GM12878 (cell line): Measurements from ENCODE around the gene USP36. TPM values are rescaled to one million over a fixed set of nuclear protein-coding genes. Genes with fewer than 3 reads are reported as not detected.

Experiments used
- ATAC-seq: fragments of 200-7000 bp; cut with Tn5 transposase; 3 replicates; pipeline ENCODE4 v1.9.1; 2020; ENCODE audit warnings: mild to moderate bottlenecking, moderate library complexity
- BruUV-seq: library from RNA; stranded (reverse); fragments of 400-500 nt; replicated peaks from 2 replicates; lab custom pipeline; 2021; lab: Mats Ljungman, UMichigan
- CTCF ChIA-PET: fragments of 300-600 bp; sonication (Branson Sonifier 250); formaldehyde crosslinking; extraction: SDS; loops from one replicate; lab custom pipeline; 2021; ENCODE audit warnings: inconsistent platforms; lab: Yijun Ruan, JAX
- POLR2A ChIA-PET: fragments of 350-600 bp; formaldehyde crosslinking; extraction: SDS; loops from one replicate; lab custom pipeline; 2021; ENCODE audit warnings: inconsistent platforms; lab: Charles Lee
- RAD21 ChIA-PET: fragments of 300-600 bp; sonication (Branson Sonifier 250); formaldehyde crosslinking; loops from one replicate; lab custom pipeline; 2023; ENCODE audit warnings: antibody characterized with exemption; ENCODE audit not compliant: unreplicated experiment; lab: Charles Lee
- SMC1A ChIA-PET: fragments of 300-600 bp; sonication (Branson Sonifier 250); formaldehyde crosslinking; loops from one replicate; lab custom pipeline; 2023; ENCODE audit not compliant: unreplicated experiment, uncharacterized antibody; lab: Charles Lee
- DNase-seq: peaks from one replicate; pipeline ENCODE4 v3.0.0-alpha.2; 2011; ENCODE audit warnings: low read depth, low spot score
- FAIRE-seq: peaks from 3 replicates; lab custom pipeline; 2011; peaks lifted over from hg19 to GRCh38; lab: Jason Lieb, UNC
- H2AFZ ChIP-seq: 2 replicates; pipeline ENCODE4 v1.6.0; 2011; ENCODE audit warnings: low read depth, low read length, control low read depth; ENCODE audit not compliant: control insufficient read depth
- H3K27ac ChIP-seq: 2 replicates; pipeline ENCODE4 v1.5.1; 2011; ENCODE audit warnings: control low read depth; ENCODE audit not compliant: control insufficient read depth, insufficient read depth
- H3K27me3 ChIP-seq, 2 experiments: replicated peaks in 1 of 2; 2 replicates each; pipeline versions ENCODE4 v1.6.0 to v1.6.1; 2011; ENCODE audit warnings: low read length in 1 of 2; ENCODE audit not compliant: control insufficient read depth in 2 of 2, insufficient read depth in 2 of 2
- H3K36me3 ChIP-seq, 2 experiments: 2 replicates each; pipeline ENCODE4 v1.5.1; 2011; ENCODE audit warnings: low read length in 1 of 2; ENCODE audit not compliant: control insufficient read depth in 2 of 2, insufficient read depth in 2 of 2
- H3K4me1 ChIP-seq: 2 replicates; pipeline ENCODE4 v1.6.1; 2011; ENCODE audit warnings: mild to moderate bottlenecking, low read length, moderate library complexity, mixed read lengths; ENCODE audit not compliant: control insufficient read depth, insufficient read depth
- H3K4me2 ChIP-seq: 2 replicates; pipeline ENCODE4 v1.6.0; 2011; ENCODE audit warnings: control low read depth; ENCODE audit not compliant: control insufficient read depth, insufficient read depth
- H3K4me3 ChIP-seq: fragments of 200-600 bp; sonication (generic); 2 replicates; pipeline ENCODE4 v1.5.1; 2016
- H3K79me2 ChIP-seq: 2 replicates; pipeline ENCODE4 v1.6.0; 2011; ENCODE audit warnings: low read length; ENCODE audit not compliant: control insufficient read depth, insufficient read depth
- H3K9ac ChIP-seq: 2 replicates; pipeline ENCODE4 v1.8.0; 2011; ENCODE audit warnings: low read length, control low read depth, mixed read lengths; ENCODE audit not compliant: control insufficient read depth, insufficient read depth
- H3K9me3 ChIP-seq: replicated peaks from 3 replicates; pipeline ENCODE4 v1.5.1; 2011; ENCODE audit warnings: mild to moderate bottlenecking, low read length; ENCODE audit not compliant: control insufficient read depth, insufficient read depth
- H4K20me1 ChIP-seq: 2 replicates; pipeline ENCODE4 v1.6.0; 2011; ENCODE audit not compliant: control insufficient read depth, insufficient read depth
- ATF2 ChIP-seq: IDR thresholded peaks from 2 replicates; pipeline ENCODE4 v1.6.1; 2012; ENCODE audit warnings: low read length, inconsistent platforms
- ATF3 ChIP-seq: IDR thresholded peaks from 2 replicates; pipeline ENCODE4 v1.6.1; 2011; ENCODE audit warnings: low read depth, mild to moderate bottlenecking, low read length, moderate library complexity, borderline replicate concordance; ENCODE audit errors: extremely low read depth
- BACH1 ChIP-seq: fragments of 450-650 bp; IDR thresholded peaks from 2 replicates; pipeline ENCODE4 v1.6.1; 2017; ENCODE audit warnings: mild to moderate bottlenecking, borderline replicate concordance
- BCL3 ChIP-seq: IDR thresholded peaks from 2 replicates; pipeline ENCODE4 v1.6.1; 2011; ENCODE audit warnings: borderline replicate concordance, low read depth, mild to moderate bottlenecking, moderate library complexity, low read length; ENCODE audit not compliant: insufficient read depth, poor library complexity, severe bottlenecking
- BMI1 ChIP-seq: fragments of 450-650 bp; IDR thresholded peaks from 2 replicates; pipeline ENCODE4 v1.6.1; 2016; ENCODE audit warnings: mild to moderate bottlenecking, moderate library complexity, borderline replicate concordance
- CEBPB ChIP-seq, 2 experiments: fragments of 150-350 bp in 1 of 2; IDR thresholded peaks; 2 replicates each; pipeline ENCODE4 v1.6.1; 2012 to 2014; ENCODE audit warnings: low read depth in 2 of 2, low read length in 2 of 2, borderline replicate concordance in 1 of 2, inconsistent platforms in 1 of 2
- IKZF1 ChIP-seq: fragments of 450-650 bp; conservative IDR thresholded peaks from 2 replicates; pipeline ENCODE4 v1.6.1; 2017; ENCODE audit warnings: antibody characterized with exemption, mild to moderate bottlenecking
- JUND ChIP-seq: IDR thresholded peaks from 2 replicates; pipeline ENCODE4 v1.6.1; 2012; ENCODE audit warnings: low read depth, mild to moderate bottlenecking, low read length, improper control_type of control experiment, moderate library complexity
- KLF5 ChIP-seq: fragments of 450-650 bp; IDR thresholded peaks from 2 replicates; pipeline ENCODE4 v1.6.1; 2014; ENCODE audit warnings: mild to moderate bottlenecking; ENCODE audit not compliant: partially characterized antibody
- LARP7 ChIP-seq: fragments of 450-650 bp; IDR thresholded peaks from 2 replicates; pipeline ENCODE4 v1.6.1; 2017; ENCODE audit warnings: mild to moderate bottlenecking
- PBX3 ChIP-seq: IDR thresholded peaks from 2 replicates; pipeline ENCODE4 v1.6.1; 2011; ENCODE audit warnings: mild to moderate bottlenecking, low read depth, low read length, moderate library complexity; ENCODE audit not compliant: insufficient replicate concordance
- POU2F2 ChIP-seq: IDR thresholded peaks from 3 replicates; pipeline ENCODE4 v1.6.1; 2011; ENCODE audit warnings: low read depth, mild to moderate bottlenecking, low read length, borderline replicate concordance
- RAD21 ChIP-seq: IDR thresholded peaks from 2 replicates; pipeline ENCODE4 v1.6.1; 2011; ENCODE audit warnings: mild to moderate bottlenecking, low read depth, low read length, moderate library complexity; ENCODE audit not compliant: insufficient read depth
- TARDBP ChIP-seq: IDR thresholded peaks from 2 replicates; pipeline ENCODE4 v1.6.1; 2016; ENCODE audit warnings: borderline replicate concordance
- TCF12 ChIP-seq: IDR thresholded peaks from 2 replicates; pipeline ENCODE4 v1.6.1; 2011; ENCODE audit warnings: low read depth, mild to moderate bottlenecking, low read length
- YY1 ChIP-seq: IDR thresholded peaks from 2 replicates; pipeline ENCODE4 v1.6.1; 2011; ENCODE audit warnings: low read depth, mild to moderate bottlenecking, low read length
- ZNF274 ChIP-seq: IDR thresholded peaks from one replicate; pipeline ENCODE4 v1.8.0; 2011; ENCODE audit not compliant: insufficient read length, insufficient read depth
- WGBS: methylation state at CpG from one replicate; pipeline ENCODE4 v1.1.6; 2016; ENCODE audit warnings: low lambda C conversion rate; ENCODE audit not compliant: insufficient replicate concordance, insufficient coverage; ENCODE audit errors: missing lambda C conversion rate; 5-methylcytosine and 5-hydroxymethylcytosine counted together
- in situ Hi-C: fragments of 300-500 bp; cut with MboI; formaldehyde crosslinking; loops from 9 replicates; pipeline ENCODE4 v1.14.3; 2018; ENCODE audit warnings: mixed read lengths
- intact Hi-C: fragments of 100-400 bp; cut with micrococcal nuclease; formaldehyde crosslinking; loops from one replicate; pipeline ENCODE4 v1.14.2; 2022; ENCODE audit not compliant: unreplicated experiment
- polyA plus RNA-seq, 11 experiments: library from polyadenylated mRNA; depleted of rRNA in 4 of 11; unstranded in 6 of 11; stranded (reverse) in 5 of 11; fragments of >200 nt; fragmentation: Nextera tagmentation in 4 of 11; fragmentation: Illumina TruSeq in 1 of 11; extraction: Ambion mirVana in 4 of 11; extraction: Trizol in 1 of 11; gene quantifications; 1 replicate in 1 of 11; 2 replicates in 10 of 11; pipeline versions ENCODE4 v1.2.1 to v1.2.3, GENCODE V29; 2011 to 2016; ENCODE audit warnings: inconsistent platforms in 2 of 11, missing spikeins in 2 of 11, low read depth in 1 of 11
- total RNA-seq, 4 experiments: library from RNA; depleted of rRNA in 3 of 4; stranded (reverse); fragments of >200 nt in 3 of 4; fragmentation: Illumina TruSeq in 1 of 4; extraction: Trizol in 1 of 4; gene quantifications; 2 replicates each; pipeline versions ENCODE4 v1.2.1 to v1.2.3, GENCODE V29; 2013 to 2021

Gene USP36
- total and polyA plus RNA-seq, 10 of the 15 experiments (the other 5 are each of a cell fraction or from before 2014, with no cell fraction given) = 7.2 to 65.7 (median 33.6) TPM

GRCh38 chr17:78831688-78832540 is 8.7 kb downstream of the USP36 start:
- ChIA-PET CTCF (no interaction called here), SMC1A (no interaction called here), RAD21 (interaction anchor here (0.6 kb wide), 1 partner anchor 153 kb away, joined by 3 read pairs; no protein-coding TSS in a partner anchor), POLR2A (interaction anchor here (0.7 kb wide), 1 partner anchor 34 kb away, joined by 3 read pairs; no protein-coding TSS in a partner anchor)
- Histone ChIP-seq H3K9ac (no peak overlapping the region), H4K20me1 (no peaks in the 10 kb centered on the region; the same call in 1 of the 2 replicates), H3K27me3 (no peaks in the 10 kb centered on the region), H3K4me2 (no peak overlapping the region), H3K9me3 (no peaks in the 10 kb centered on the region), H3K27ac (no peak overlapping the region), H3K4me3 (no peak overlapping the region), H3K4me1 (no peaks in the 10 kb centered on the region), H2AFZ (no peak overlapping the region), H3K36me3 (peaks cover 22 to 53% of the 10 kb centered on the region in 2 experiments), H3K79me2 (peaks cover 8% of the 10 kb centered on the region)
- WGBS = 93% methylated on average over 14 of the region's 15 CpGs
- TF ChIP-seq TARDBP (no peak), BMI1 (no peak), CEBPB (IDR thresholded peaks at IDR 0.05; ENCODE audit: borderline replicate concordance in 1 of 2, low read depth in 2 of 2, low read length in 2 of 2) (no peak), YY1 (no peak), ATF2 (no peak), POU2F2 (no peak), LARP7 (no peak), PBX3 (no peak), TCF12 (no peak), RAD21 (no peak), BACH1 (no peak), BCL3 (no peak), ZNF274 (no peak), JUND (no peak), KLF5 (no peak), ATF3 (no peak), IKZF1 (no peak)
- in situ Hi-C loops = no loop called here
- DNase-seq (no peak), FAIRE-seq (no peak), ATAC-seq (no peak)
- intact Hi-C loops = no loop called here
- no TSS peak for BruUV-seq
